ES-I3 (cell line): Measurements from ENCODE around the gene SRSF10.
"Not testable (repeated sequence)": the region's sequence is repeated elsewhere in the genome, so short reads cannot be mapped to it uniquely, and the experiment has no call there.

Source experiments
- H3K36me3 ChIP-seq: 2 replicates; pipeline ENCODE4 v1.6.1; 2013; ENCODE audit warnings: mild to moderate bottlenecking, low read length, control low read depth, moderate library complexity; ENCODE audit not compliant: insufficient read depth
- H3K4me1 ChIP-seq: 2 replicates; pipeline ENCODE4 v1.6.1; 2013; ENCODE audit warnings: mild to moderate bottlenecking, control low read depth, low read length; ENCODE audit not compliant: insufficient read depth
- H3K9ac ChIP-seq: 2 replicates; pipeline ENCODE4 v1.6.1; 2013; ENCODE audit warnings: low read depth, mild to moderate bottlenecking, low read length, moderate library complexity
- H3K9me3 ChIP-seq: 2 replicates; pipeline ENCODE4 v1.6.1; 2013; ENCODE audit warnings: mild to moderate bottlenecking, low read length, moderate library complexity; ENCODE audit not compliant: control insufficient read depth, insufficient read depth

The SRSF10 gene

GRCh38 chr1:24007079-24007478 lies 27.0 kb upstream of the SRSF10 start:
- Histone ChIP-seq H3K36me3 (no peaks in the 10 kb centered on the region), H3K9ac (no peak overlapping the region), H3K9me3 (no peaks in the 10 kb centered on the region), H3K4me1 (peaks cover 23% of the 10 kb centered on the region)

- peaks cover 23% of the 10 kb centered on the region for H3K4me1 ChIP-seq
- no peaks in the 10 kb centered on the region for H3K9me3 ChIP-seq
- no peak overlapping the region for H3K9ac ChIP-seq
- H3K36me3 ChIP-seq: no peaks in the 10 kb centered on the region
These were observed 25.0 kb upstream of the SRSF10 start for GRCh38 chr1:24005163-24005562.

- H3K9ac ChIP-seq: no peak overlapping the region
These were observed 24.0 kb upstream of the SRSF10 start for GRCh38 chr1:24004132-24004531.

GRCh38 chr1:24003331-24003972 lies 23.3 kb upstream of the SRSF10 start:
- peaks cover 18% of the 10 kb centered on the region for H3K4me1 ChIP-seq
- H3K9ac ChIP-seq: no peak overlapping the region

More at GRCh38 chr1:24004132-24004531, 24.0 kb upstream of the SRSF10 start:
- no peaks in the 10 kb centered on the region for H3K9me3 ChIP-seq
- H3K4me1 ChIP-seq: peaks cover 18% of the 10 kb centered on the region
- H3K36me3 ChIP-seq: no peaks in the 10 kb centered on the region

GRCh38 chr1:24002695-24003094 lies 22.6 kb upstream of the SRSF10 start:
- peaks cover 18% of the 10 kb centered on the region for H3K4me1 ChIP-seq
- no peaks in the 10 kb centered on the region for H3K36me3 ChIP-seq
- H3K9ac ChIP-seq: no peak overlapping the region
- H3K9me3 ChIP-seq: no peaks in the 10 kb centered on the region

More at GRCh38 chr1:24003331-24003972, 23.3 kb upstream of the SRSF10 start:
- Histone ChIP-seq H3K9me3 (no peaks in the 10 kb centered on the region), H3K36me3 (no peaks in the 10 kb centered on the region)

GRCh38 chr1:23999156-23999671 lies 19.1 kb upstream of the SRSF10 start:
- H3K9ac ChIP-seq: no peak overlapping the region
- H3K9me3 ChIP-seq: peaks cover 3% of the 10 kb centered on the region; the same call in 1 of the 2 replicates
- no peaks in the 10 kb centered on the region for H3K36me3 ChIP-seq
- H3K4me1 ChIP-seq: peaks cover 15% of the 10 kb centered on the region

- no peak overlapping the region for H3K9ac ChIP-seq
- H3K4me1 ChIP-seq: peaks cover 1% of the 10 kb centered on the region; the same call in 1 of the 2 replicates
- H3K9me3 ChIP-seq: peaks cover 3% of the 10 kb centered on the region; the same call in 1 of the 2 replicates
- no peaks in the 10 kb centered on the region for H3K36me3 ChIP-seq
These were observed 17.7 kb upstream of the SRSF10 start for GRCh38 chr1:23997812-23998211.

GRCh38 chr1:23996700-23997229 lies 16.6 kb upstream of the SRSF10 start:
- H3K36me3 ChIP-seq: no peaks in the 10 kb centered on the region
- H3K9me3 ChIP-seq: peaks cover 3% of the 10 kb centered on the region; the same call in 1 of the 2 replicates
- H3K9ac ChIP-seq: no peak overlapping the region
- no peaks in the 10 kb centered on the region for H3K4me1 ChIP-seq

- Histone ChIP-seq H3K9ac (no peak overlapping the region), H3K9me3 (peaks cover 3% of the 10 kb centered on the region; the same call in 1 of the 2 replicates), H3K4me1 (no peaks in the 10 kb centered on the region), H3K36me3 (no peaks in the 10 kb centered on the region)
These were observed 15.3 kb upstream of the SRSF10 start for GRCh38 chr1:23995431-23995837.

GRCh38 chr1:23992011-23992410 lies 11.9 kb upstream of the SRSF10 start:
- H3K4me1 ChIP-seq, H3K36me3 ChIP-seq, H3K9ac ChIP-seq, H3K9me3 ChIP-seq: not testable (repeated sequence)

GRCh38 chr1:23989263-23989662 lies 9.1 kb upstream of the SRSF10 start:
- Histone ChIP-seq H3K9me3 (no peaks in the 10 kb centered on the region), H3K36me3 (no peaks in the 10 kb centered on the region), H3K9ac (no peak overlapping the region), H3K4me1 (no peaks in the 10 kb centered on the region)

- not testable (repeated sequence) for H3K4me1 ChIP-seq, H3K9me3 ChIP-seq, H3K9ac ChIP-seq, H3K36me3 ChIP-seq
These were observed 6.9 kb upstream of the SRSF10 start for GRCh38 chr1:23987038-23987437.

- H3K9ac ChIP-seq: no peak overlapping the region
- no peaks in the 10 kb centered on the region for H3K9me3 ChIP-seq
- H3K36me3 ChIP-seq: no peaks in the 10 kb centered on the region
- H3K4me1 ChIP-seq: peaks cover 8% of the 10 kb centered on the region
These were observed 4.5 kb upstream of the SRSF10 start for GRCh38 chr1:23984417-23985186.

- Histone ChIP-seq H3K36me3 (peaks cover 15% of the 10 kb centered on the region), H3K9ac (peak overlapping the region; percentile 95), H3K4me1 (peaks cover 11% of the 10 kb centered on the region), H3K9me3 (no peaks in the 10 kb centered on the region)
These were observed 572 bp upstream of the SRSF10 start for GRCh38 chr1:23980728-23981070.
